HG03521 (cell line): Measurements from ENCODE around the gene ZPR1.
"Not testable (repeated sequence)": the region's sequence is repeated elsewhere in the genome, so short reads cannot be mapped to it uniquely, and the experiment has no call there.

Experiments used
- ATAC-seq: cut with Tn5 transposase; IDR thresholded peaks from one replicate; pipeline ENCODE4 v1.9.1; 2021; ENCODE audit warnings: mild to moderate bottlenecking, moderate library complexity; ENCODE audit not compliant: unreplicated experiment

Gene ZPR1, protein sequence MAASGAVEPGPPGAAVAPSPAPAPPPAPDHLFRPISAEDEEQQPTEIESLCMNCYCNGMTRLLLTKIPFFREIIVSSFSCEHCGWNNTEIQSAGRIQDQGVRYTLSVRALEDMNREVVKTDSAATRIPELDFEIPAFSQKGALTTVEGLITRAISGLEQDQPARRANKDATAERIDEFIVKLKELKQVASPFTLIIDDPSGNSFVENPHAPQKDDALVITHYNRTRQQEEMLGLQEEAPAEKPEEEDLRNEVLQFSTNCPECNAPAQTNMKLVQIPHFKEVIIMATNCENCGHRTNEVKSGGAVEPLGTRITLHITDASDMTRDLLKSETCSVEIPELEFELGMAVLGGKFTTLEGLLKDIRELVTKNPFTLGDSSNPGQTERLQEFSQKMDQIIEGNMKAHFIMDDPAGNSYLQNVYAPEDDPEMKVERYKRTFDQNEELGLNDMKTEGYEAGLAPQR

DNA sequence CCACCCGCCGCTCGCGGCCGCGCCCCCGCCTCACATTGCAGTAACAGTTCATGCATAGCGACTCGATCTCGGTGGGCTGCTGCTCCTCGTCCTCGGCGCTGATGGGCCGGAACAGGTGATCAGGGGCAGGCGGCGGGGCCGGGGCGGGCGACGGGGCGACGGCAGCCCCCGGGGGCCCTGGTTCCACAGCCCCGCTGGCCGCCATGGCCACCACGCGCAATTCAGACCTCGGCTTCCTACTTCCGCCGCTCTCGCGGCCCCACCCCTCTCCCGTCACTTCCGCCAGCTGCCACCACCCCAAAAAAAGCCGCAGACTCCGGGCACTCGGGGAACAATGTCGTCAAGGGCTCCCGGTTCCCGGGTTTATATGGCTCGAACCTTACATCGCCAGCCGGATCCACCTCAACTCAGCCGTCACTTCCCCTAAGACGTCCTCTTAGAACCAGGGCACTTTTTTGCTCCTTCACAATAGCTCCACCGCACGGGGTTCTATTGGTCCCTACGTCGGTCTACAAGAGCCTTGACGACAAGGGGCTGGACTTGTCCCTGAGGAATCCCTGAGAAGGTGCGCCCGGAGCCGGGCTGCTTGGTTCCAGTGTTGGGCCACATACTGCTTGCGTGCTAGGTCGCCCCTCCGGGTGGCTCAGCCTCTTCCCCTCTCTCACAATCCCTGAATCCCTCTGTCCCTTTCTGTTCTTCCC, at the start of gene ZPR1:
TSS of gene ZPR1 (minus strand) at position 238 of the 701 bp plus-strand sequence. CDS start at position 205, 33 bp downstream.
- peak; percentile 89 for ATAC-seq

DNA sequence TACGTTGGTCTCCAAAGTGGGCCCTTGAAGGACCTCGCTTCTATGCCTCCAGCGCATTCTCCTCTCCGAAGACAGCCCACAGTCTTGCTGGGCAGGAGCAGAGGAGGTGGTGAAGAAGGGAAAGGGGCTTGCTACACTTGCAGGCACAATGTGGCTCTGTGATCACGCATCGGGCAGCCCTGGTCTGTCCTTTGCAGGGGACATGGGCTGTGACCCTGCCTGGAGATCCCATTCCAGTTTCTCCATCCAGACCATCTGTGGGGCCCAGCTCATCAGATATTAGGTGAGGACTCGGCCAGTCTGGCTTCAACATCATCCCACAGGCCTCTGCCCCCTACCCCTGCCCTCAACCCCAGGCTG, 48.8 kb upstream of the ZPR1 start:
- ATAC-seq, result no peak

DNA sequence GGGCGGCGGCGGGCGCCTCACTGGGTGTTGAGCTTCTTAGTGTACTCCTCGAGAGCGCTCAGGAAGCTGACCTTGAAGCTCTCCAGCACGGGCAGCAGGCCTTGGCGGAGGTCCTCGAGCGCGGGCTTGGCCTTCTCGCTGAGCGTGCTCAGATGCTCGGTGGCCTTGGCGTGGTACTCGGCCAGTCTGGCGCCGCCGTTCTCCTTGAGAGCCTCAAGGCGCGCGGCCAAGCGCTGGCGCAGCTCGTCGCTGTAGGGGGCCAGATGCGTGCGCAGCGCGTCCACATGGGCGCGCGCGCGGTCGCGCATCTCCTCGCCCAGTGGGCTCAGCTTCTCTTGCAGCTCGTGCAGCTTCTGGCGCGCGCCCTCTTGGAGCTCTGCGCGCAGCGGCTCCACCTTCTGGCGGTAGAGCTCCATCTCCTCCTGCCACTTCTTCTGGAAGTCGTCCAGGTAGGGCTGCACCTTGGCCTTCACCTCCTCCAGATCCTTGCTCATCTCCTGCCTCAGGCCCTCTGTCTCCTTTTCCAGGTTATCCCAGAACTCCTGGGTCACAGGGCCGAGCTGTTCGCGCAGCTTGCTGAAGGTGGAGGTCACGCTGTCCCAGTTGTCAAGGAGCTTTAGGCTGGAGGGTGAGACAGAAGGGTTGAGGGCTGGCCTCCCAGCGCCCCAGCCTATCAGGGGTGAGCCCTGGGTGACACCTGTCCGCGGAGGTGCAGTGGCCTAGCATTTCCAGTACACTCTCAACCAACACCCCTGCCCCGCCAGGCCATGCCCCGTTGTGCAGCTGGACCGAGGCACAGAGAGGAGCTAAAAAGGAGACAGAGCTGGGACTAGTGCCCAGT, 48.2 kb upstream of the ZPR1 start:
- ATAC-seq, result peak; percentile 77

DNA sequence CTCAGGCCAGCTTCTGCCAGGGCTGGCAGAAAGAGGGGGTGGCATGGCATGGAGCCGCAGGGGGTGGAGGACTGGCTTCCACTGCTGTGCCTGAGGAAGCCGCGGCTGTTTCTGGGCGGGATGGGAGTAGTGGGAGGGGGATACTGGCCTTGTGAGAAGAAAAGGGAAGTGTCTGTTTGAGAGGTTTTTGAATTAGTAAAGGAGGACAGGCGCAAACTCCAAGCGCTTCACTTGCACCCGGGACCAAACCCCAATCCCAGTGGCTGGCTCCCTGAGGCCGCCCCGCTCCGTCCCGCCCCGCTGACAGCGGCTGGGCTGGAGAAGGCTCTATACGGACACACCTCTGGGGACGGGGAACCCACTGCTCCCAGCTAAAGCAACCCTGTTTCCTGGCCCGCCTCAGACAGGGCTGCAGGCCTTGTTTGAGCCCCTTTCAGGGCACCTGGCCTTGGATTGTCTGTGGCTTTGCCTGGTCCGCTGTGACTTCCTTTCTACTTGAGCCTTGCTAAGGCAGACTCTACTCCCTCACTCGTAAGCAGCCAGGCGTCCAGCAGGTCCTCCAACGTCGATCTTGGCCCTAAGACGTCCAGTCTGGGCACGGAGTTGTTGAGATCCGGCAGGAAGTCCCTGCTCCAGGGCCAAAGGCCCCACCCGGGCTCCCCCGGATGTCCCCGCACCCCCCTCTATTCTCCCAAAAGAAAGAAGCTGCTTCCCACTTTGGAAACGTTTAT, 47.4 kb upstream of the ZPR1 start:
- no peak for ATAC-seq

DNA sequence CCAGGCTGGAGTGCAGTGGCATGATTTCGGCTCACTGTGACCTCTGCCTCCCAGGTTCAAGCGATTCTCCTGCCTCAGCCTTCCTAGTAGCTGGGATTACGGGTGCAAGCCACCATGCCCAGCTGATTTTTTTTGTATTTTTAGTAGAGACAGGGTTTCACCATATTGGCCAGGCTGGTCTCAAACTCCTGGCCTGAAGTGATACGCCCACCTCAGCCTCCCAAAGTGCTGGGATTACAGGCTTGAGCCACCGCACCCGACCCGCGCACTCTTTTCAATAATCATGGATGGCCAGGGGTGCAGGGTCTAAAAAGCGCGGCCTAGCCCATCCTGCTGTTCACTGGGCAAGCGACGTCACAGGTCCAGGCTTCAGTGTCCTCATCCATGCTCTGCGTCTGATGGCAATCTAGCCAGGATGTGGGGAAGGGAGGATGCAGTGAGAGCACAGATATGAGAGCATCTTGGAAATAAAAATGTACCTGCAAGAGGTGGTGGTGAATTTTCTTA, 46.8 kb upstream of the ZPR1 start:
- ATAC-seq, result not testable (repeated sequence)

DNA sequence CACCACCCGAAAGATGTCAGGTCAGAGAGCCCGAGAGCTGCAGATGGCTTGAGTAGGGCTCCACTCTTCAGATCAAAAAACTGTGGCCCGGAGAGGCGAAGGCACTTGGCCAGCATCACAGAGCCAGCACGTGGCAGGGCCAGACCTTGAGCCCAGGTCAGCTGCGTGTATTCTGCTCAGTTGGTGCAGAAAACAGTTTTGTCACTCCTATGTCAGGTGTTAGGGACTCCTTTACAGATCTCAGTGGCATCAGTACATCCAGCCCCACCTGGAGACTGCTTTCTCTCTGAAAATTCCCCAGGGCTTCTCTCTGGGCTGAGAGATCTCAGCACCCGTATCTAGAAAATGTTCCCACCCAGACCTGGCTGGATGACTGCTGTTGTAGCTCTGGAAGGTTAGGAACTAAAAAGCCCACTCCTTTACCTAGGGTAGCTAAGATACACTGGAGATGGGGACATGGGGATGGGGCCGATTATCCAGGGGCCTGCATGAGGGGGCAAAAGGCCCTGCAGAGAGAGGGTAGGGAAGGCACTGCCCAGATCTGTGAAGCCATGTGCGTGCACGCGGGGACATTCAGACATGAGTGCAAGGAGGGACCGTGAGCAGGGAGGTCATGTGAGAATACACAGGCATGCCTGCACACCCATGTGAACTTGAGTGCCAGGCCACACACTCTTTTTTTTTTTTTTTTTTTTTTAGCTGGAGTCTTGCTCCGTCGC, 46.2 kb upstream of the ZPR1 start:
- no peak for ATAC-seq

DNA sequence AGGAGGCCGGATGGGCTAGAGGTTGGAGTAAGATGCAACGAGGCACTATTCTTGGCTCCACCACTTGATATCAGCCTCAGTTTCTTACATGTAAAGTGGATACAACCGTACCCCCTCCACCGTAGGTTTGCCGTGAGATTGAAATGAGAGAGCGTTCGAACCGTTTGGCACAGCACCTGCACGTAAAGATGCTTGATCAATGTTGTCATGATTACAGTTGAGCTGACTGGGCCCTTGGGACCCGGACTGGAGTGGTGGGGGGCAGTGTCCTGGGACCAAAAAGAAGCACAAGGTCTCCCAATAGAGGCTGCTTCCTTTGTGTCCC, 45.6 kb upstream of the ZPR1 start:
- ATAC-seq, result no peak

DNA sequence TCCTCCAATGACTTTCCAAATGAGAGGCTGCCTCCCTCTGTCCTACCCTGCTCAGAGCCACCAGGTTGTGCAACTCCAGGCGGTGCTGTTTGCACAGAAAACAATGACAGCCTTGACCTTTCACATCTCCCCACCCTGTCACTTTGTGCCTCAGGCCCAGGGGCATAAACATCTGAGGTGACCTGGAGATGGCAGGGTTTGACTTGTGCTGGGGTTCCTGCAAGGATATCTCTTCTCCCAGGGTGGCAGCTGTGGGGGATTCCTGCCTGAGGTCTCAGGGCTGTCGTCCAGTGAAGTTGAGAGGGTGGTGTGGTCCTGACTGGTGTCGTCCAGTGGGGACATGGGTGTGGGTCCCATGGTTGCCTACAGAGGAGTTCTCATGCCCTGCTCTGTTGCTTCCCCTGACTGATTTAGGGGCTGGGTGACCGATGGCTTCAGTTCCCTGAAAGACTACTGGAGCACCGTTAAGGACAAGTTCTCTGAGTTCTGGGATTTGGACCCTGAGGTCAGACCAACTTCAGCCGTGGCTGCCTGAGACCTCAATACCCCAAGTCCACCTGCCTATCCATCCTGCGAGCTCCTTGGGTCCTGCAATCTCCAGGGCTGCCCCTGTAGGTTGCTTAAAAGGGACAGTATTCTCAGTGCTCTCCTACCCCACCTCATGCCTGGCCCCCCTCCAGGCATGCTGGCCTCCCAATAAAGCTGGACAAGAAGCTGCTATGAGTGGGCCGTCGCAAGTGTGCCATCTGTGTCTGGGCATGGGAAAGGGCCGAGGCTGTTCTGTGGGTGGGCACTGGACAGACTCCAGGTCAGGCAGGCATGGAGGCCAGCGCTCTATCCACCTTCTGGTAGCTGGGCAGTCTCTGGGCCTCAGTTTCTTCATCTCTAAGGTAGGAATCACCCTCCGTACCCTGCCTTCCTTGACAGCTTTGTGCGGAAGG, 44.8 kb upstream of the ZPR1 start:
- ATAC-seq, result no peak

DNA sequence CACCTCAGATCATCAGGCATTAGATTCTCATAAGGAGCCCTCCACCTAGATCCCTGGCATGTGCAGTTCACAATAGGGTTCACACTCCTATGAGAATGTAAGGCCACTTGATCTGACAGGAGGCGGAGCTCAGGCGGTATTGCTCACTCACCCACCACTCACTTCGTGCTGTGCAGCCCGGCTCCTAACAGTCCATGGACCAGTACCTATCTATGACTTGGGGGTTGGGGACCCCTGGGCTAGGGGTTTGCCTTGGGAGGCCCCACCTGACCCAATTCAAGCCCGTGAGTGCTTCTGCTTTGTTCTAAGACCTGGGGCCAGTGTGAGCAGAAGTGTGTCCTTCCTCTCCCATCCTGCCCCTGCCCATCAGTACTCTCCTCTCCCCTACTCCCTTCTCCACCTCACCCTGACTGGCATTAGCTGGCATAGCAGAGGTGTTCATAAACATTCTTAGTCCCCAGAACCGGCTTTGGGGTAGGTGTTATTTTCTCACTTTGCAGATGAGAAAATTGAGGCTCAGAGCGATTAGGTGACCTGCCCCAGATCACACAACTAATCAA, 44.0 kb upstream of the ZPR1 start:
- no peak for ATAC-seq

DNA sequence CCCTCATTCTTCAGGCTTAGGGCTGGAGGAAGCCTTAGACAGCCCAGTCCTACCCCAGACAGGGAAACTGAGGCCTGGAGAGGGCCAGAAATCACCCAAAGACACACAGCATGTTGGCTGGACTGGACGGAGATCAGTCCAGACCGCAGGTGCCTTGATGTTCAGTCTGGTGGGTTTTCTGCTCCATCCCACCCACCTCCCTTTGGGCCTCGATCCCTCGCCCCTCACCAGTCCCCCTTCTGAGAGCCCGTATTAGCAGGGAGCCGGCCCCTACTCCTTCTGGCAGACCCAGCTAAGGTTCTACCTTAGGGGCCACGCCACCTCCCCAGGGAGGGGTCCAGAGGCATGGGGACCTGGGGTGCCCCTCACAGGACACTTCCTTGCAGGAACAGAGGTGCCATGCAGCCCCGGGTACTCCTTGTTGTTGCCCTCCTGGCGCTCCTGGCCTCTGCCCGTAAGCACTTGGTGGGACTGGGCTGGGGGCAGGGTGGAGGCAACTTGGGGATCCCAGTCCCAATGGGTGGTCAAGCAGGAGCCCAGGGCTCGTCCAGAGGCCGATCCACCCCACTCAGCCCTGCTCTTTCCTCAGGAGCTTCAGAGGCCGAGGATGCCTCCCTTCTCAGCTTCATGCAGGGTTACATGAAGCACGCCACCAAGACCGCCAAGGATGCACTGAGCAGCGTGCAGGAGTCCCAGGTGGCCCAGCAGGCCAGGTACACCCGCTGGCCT, 42.5 kb upstream of the ZPR1 start:
- no peak for ATAC-seq

DNA sequence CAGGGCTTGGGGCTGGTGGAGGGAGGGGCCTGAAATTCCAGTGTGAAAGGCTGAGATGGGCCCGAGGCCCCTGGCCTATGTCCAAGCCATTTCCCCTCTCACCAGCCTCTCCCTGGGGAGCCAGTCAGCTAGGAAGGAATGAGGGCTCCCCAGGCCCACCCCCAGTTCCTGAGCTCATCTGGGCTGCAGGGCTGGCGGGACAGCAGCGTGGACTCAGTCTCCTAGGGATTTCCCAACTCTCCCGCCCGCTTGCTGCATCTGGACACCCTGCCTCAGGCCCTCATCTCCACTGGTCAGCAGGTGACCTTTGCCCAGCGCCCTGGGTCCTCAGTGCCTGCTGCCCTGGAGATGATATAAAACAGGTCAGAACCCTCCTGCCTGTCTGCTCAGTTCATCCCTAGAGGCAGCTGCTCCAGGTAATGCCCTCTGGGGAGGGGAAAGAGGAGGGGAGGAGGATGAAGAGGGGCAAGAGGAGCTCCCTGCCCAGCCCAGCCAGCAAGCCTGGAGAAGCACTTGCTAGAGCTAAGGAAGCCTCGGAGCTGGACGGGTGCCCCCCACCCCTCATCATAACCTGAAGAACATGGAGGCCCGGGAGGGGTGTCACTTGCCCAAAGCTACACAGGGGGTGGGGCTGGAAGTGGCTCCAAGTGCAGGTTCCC, 41.8 kb upstream of the ZPR1 start, which contains the start of gene APOC3:
TSS of gene APOC3 (plus strand) at position 383 of the 659 bp plus-strand sequence. CDS start 676 bp downstream, outside the sequence.
- no peak for ATAC-seq

DNA sequence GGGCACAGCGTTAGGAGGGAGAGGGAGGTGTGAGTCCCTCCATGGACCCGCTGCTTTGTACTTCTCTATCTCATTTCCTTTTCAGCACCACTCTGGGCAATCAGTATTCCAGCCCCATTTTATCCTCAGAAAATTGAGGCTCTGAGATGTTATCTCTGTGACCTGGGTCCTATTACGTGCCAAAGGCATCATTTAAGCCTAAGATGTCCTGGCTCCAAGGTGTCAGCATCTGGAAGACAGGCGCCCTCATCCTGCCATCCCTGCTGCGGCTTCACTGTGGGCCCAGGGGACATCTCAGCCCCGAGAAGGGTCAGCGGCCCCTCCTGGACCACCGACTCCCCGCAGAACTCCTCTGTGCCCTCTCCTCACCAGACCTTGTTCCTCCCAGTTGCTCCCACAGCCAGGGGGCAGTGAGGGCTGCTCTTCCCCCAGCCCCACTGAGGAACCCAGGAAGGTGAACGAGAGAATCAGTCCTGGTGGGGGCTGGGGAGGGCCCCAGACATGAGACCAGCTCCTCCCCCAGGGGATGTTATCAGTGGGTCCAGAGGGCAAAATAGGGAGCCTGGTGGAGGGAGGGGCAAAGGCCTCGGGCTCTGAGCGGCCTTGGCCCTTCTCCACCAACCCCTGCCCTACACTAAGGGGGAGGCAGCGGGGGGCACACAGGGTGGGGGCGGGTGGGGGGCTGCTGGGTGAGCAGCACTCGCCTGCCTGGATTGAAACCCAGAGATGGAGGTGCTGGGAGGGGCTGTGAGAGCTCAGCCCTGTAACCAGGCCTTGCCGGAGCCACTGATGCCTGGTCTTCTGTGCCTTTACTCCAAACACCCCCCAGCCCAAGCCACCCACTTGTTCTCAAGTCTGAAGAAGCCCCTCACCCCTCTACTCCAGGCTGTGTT, 41.1 kb upstream of the ZPR1 start:
- ATAC-seq, result no peak

DNA sequence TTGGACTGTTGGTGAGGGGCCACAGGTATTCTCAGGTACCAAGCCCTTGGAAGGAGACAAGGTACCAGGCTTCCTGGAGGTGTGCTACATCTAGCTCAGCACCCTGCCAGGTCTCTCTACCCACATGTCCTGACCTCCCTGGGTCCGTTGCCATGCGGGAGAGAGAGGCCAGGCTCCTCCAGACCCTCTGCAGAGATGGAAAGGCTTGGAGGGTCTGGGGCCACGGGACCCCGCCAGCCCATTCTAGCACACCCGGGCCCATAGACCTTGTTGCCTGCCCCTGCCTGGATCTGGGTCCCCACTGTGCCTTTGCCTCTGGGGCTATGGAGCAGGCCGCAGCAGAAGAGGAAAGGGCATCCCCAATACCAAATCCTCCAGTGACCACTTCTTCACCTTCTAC, 39.6 kb upstream of the ZPR1 start:
- no peak for ATAC-seq

DNA sequence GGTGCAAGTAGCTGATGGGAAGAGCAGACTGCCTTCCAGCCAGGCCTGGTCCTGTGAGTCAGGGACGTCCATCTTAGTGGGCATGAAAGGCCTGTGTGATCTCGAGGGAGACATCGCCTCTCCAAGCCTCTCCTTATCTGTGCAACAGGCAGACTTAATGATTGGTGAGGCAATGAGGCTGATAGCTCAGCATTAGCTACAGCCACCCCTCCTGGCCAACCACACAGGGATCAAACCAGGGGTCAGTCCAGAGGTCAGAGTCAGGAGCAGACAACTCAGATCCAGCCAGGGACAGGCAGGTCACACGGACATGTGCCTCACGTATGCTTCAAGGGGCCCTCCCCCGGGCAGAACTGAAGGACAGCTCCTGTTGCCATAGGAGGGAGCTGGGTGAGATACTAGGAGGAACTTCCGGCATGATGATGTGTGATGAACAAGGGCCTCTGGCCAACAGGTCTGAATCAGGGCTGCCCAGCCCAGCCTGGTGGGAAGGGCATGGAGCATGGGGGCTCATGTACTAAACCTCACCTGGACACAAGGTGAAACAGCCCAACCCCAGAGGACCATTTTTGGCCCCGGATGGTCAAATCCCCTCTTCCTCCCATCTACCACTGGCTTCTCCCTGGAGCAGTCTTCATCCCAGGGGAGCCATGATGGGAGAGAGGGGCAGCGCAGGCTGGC, 39.1 kb upstream of the ZPR1 start:
- no peak for ATAC-seq

DNA sequence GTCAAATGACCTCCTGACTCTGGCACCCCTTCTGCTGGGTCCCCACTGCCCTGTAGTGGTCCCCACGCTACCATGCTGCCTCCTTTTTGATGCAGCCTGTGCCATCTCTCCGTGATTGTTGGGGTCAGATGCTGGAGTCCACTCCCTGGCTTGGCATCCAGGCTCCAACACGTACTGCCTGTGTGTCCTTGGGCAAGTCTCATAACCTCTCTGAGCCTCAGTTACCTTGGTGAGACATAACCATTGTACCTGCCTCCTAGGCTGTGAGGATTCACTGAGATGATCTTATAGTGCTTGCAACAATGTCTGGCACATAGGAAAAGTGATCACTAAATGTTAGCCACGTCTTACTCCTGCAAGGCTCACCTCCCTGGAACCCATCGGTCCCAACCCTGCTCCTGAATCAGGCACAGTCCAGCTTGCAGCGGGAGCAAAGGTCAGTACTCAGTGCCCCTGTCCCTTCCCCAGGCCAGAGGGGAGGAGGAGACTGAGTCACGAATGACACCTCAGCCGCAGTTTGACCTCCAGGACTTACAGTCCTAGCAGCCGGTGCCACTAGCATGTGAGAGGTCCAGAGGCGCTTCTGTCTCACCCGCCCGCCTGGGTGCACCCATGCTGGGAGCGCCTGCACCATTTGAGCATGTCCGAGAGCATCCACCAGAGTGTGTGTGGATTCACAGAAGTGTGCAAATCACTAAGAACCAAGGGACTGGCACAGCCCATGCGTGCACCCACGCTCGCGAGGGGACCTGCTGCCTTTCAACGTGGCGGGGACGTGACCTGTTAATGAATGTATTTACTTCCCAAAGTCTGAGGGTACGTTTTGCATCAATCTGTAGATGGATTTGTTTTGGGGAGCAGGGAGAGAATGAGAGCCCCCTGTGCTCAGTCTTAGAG, 38.3 kb upstream of the ZPR1 start:
- no peak for ATAC-seq
